IMR-90 (cell line): ENCODE measurements around the gene PPP2R5E. TPM values are rescaled to one million over a fixed set of nuclear protein-coding genes. Genes with fewer than 3 reads are reported as not detected.

Experiments
- ATAC-seq: fragments of 200-7000 bp; cut with Tn5 transposase; 2 replicates; pipeline ENCODE4 v1.9.1; 2020; ENCODE audit warnings: low read depth, mild to moderate bottlenecking, moderate library complexity
- BruUV-seq: library from RNA; stranded (reverse); fragments of 400-500 nt; replicated peaks from 2 replicates; lab custom pipeline; 2021; lab: Mats Ljungman, UMichigan
- CTCF ChIA-PET: fragments of 300-600 bp; formaldehyde crosslinking; extraction: SDS; loops from one replicate; lab custom pipeline; 2021; ENCODE audit warnings: antibody characterized with exemption; lab: Yijun Ruan, JAX
- POLR2A ChIA-PET: fragments of 300-600 bp; sonication (Branson Sonifier 250); formaldehyde crosslinking; loops from one replicate; lab custom pipeline; 2022; ENCODE audit warnings: antibody characterized with exemption; ENCODE audit not compliant: unreplicated experiment; lab: Charles Lee
- DNase-seq: peaks from one replicate; pipeline ENCODE4 v3.0.0; 2013
- H2AFZ ChIP-seq: replicated peaks from 2 replicates; pipeline ENCODE3; 2013; ENCODE audit warnings: low read length, mild to moderate bottlenecking; ENCODE audit not compliant: poor library complexity
- H2AK5ac ChIP-seq: 2 replicates; pipeline ENCODE4 v1.6.1; 2013; ENCODE audit warnings: low read depth, low read length, inconsistent platforms
- H2AK9ac ChIP-seq: replicated peaks from 2 replicates; pipeline ENCODE3; 2013; ENCODE audit warnings: mild to moderate bottlenecking, low read depth, low read length, moderate library complexity; ENCODE audit not compliant: poor library complexity
- H2BK120ac ChIP-seq: 2 replicates; pipeline ENCODE4 v1.6.1; 2013; ENCODE audit warnings: low read depth, low read length, inconsistent platforms
- H2BK15ac ChIP-seq: 3 replicates; pipeline ENCODE4 v1.6.1; 2013; ENCODE audit warnings: low read depth, low read length, inconsistent platforms
- H2BK20ac ChIP-seq: 2 replicates; pipeline ENCODE4 v1.6.1; 2013; ENCODE audit warnings: low read depth, mild to moderate bottlenecking, inconsistent platforms, low read length, moderate library complexity
- H2BK5ac ChIP-seq: 2 replicates; pipeline ENCODE4 v1.6.1; 2013; ENCODE audit warnings: mild to moderate bottlenecking, low read depth, low read length, inconsistent platforms; ENCODE audit not compliant: poor library complexity, severe bottlenecking
- H3K14ac ChIP-seq: replicated peaks from 2 replicates; pipeline ENCODE4 v1.6.1; 2013; ENCODE audit warnings: low read depth, low read length, inconsistent platforms
- H3K18ac ChIP-seq: 2 replicates; pipeline ENCODE4 v1.6.1; 2013; ENCODE audit warnings: low read depth, low read length, control low read depth
- H3K23ac ChIP-seq: 2 replicates; pipeline ENCODE4 v1.6.1; 2013; ENCODE audit warnings: low read depth, low read length, inconsistent platforms
- H3K27ac ChIP-seq: 2 replicates; pipeline ENCODE4 v1.5.1; 2013; ENCODE audit warnings: mild to moderate bottlenecking, control low read depth, low read length; ENCODE audit not compliant: insufficient read depth
- H3K27me3 ChIP-seq: 2 replicates; pipeline ENCODE4 v1.6.1; 2013; ENCODE audit warnings: low read length; ENCODE audit not compliant: control insufficient read depth, insufficient read depth
- H3K36me3 ChIP-seq: 2 replicates; pipeline ENCODE4 v1.6.1; 2013; ENCODE audit warnings: low read length, mixed read lengths; ENCODE audit not compliant: control insufficient read depth, insufficient read depth
- H3K4ac ChIP-seq: 2 replicates; pipeline ENCODE4 v1.6.1; 2013; ENCODE audit warnings: low read depth, low read length, inconsistent platforms
- H3K4me1 ChIP-seq: 2 replicates; pipeline ENCODE4 v1.6.1; 2013; ENCODE audit warnings: low read length, mixed read lengths; ENCODE audit not compliant: control insufficient read depth, insufficient read depth
- H3K4me2 ChIP-seq: 2 replicates; pipeline ENCODE4 v1.6.1; 2013; ENCODE audit warnings: low read depth, mild to moderate bottlenecking, control low read depth, low read length, moderate library complexity
- H3K4me3 ChIP-seq: 2 replicates; pipeline ENCODE4 v1.5.1; 2013; ENCODE audit warnings: low read depth, mild to moderate bottlenecking, control low read depth, low read length, moderate library complexity; ENCODE audit not compliant: insufficient read depth
- H3K56ac ChIP-seq: 2 replicates; pipeline ENCODE4 v1.6.1; 2013; ENCODE audit warnings: low read length, inconsistent platforms; ENCODE audit not compliant: insufficient read depth; ENCODE audit errors: extremely low read depth
- H3K79me1 ChIP-seq, 2 experiments: 2 replicates each; pipeline ENCODE4 v1.6.1; 2013; ENCODE audit warnings: low read length in 2 of 2, inconsistent platforms in 1 of 2, low read depth in 1 of 2
- H3K9ac ChIP-seq: 2 replicates; pipeline ENCODE4 v1.6.1; 2013; ENCODE audit warnings: low read depth, low read length, control low read depth
- H3K9me1 ChIP-seq: 2 replicates; pipeline ENCODE4 v1.6.1; 2013; ENCODE audit warnings: low read length, inconsistent platforms; ENCODE audit not compliant: insufficient read depth
- H3K9me3 ChIP-seq: 2 replicates; pipeline ENCODE4 v1.6.1; 2013; ENCODE audit warnings: low read length; ENCODE audit not compliant: control insufficient read depth, insufficient read depth
- H4K20me1 ChIP-seq: 2 replicates; pipeline ENCODE4 v1.6.1; 2013; ENCODE audit warnings: low read length, inconsistent platforms; ENCODE audit not compliant: insufficient read depth
- H4K5ac ChIP-seq: 2 replicates; pipeline ENCODE4 v1.6.1; 2013; ENCODE audit warnings: mild to moderate bottlenecking, low read depth, low read length, control low read depth
- H4K8ac ChIP-seq, 2 experiments: 2 replicates each; pipeline ENCODE4 v1.6.1; 2013; ENCODE audit warnings: low read depth in 2 of 2, low read length in 2 of 2, control low read depth in 1 of 2, inconsistent platforms in 1 of 2
- H4K91ac ChIP-seq: 2 replicates; pipeline ENCODE4 v1.6.1; 2013; ENCODE audit warnings: low read depth, low read length, inconsistent platforms; ENCODE audit not compliant: insufficient read depth
- BHLHE40 ChIP-seq: fragments of 150-350 bp; IDR thresholded peaks from 2 replicates; pipeline ENCODE4 v1.6.1; 2016; ENCODE audit warnings: mild to moderate bottlenecking, low read depth, low read length
- CHD1 ChIP-seq: IDR thresholded peaks from 2 replicates; pipeline ENCODE4 v1.6.1; 2012; ENCODE audit warnings: low read depth, low read length, improper control_type of control experiment
- CTCF ChIP-seq: conservative IDR thresholded peaks from 2 replicates; pipeline ENCODE4 v1.5.1; 2012; ENCODE audit warnings: mild to moderate bottlenecking, low read depth, low read length, improper control_type of control experiment
- FOS ChIP-seq: fragments of 150-350 bp; IDR thresholded peaks from 2 replicates; pipeline ENCODE4 v1.6.1; 2016; ENCODE audit warnings: low read depth, low read length
- MAFK ChIP-seq: IDR thresholded peaks from 2 replicates; pipeline ENCODE4 v1.6.1; 2012; ENCODE audit warnings: low read depth, low read length, improper control_type of control experiment
- MAZ ChIP-seq: IDR thresholded peaks from 2 replicates; pipeline ENCODE4 v1.6.1; 2012; ENCODE audit warnings: low read depth, mild to moderate bottlenecking, low read length, improper control_type of control experiment, moderate library complexity, borderline replicate concordance
- MXI1 ChIP-seq: IDR thresholded peaks from 2 replicates; pipeline ENCODE4 v1.6.1; 2012; ENCODE audit warnings: low read depth, mild to moderate bottlenecking, low read length, moderate library complexity, borderline replicate concordance
- NFE2L2 ChIP-seq: fragments of 150-350 bp; IDR thresholded peaks from 2 replicates; pipeline ENCODE4 v1.6.1; 2016; ENCODE audit warnings: low read depth, mild to moderate bottlenecking, low read length
- RAD21 ChIP-seq: IDR thresholded peaks from 2 replicates; pipeline ENCODE4 v1.6.1; 2012; ENCODE audit warnings: low read length, improper control_type of control experiment
- RCOR1 ChIP-seq: IDR thresholded peaks from 2 replicates; pipeline ENCODE4 v1.6.1; 2012; ENCODE audit warnings: mild to moderate bottlenecking, low read length, improper control_type of control experiment; ENCODE audit not compliant: insufficient replicate concordance
- RFX5 ChIP-seq: IDR thresholded peaks from 2 replicates; pipeline ENCODE4 v1.8.0; 2012; ENCODE audit warnings: low read depth, mild to moderate bottlenecking, low read length, moderate library complexity
- SMC3 ChIP-seq: fragments of 150-350 bp; IDR thresholded peaks from 2 replicates; pipeline ENCODE4 v1.6.1; 2016; ENCODE audit warnings: low read depth, mild to moderate bottlenecking, antibody characterized with exemption, low read length, moderate library complexity
- dilution Hi-C: fragments of 300-500 bp; cut with HindIII; formaldehyde crosslinking; loops from one replicate; pipeline ENCODE4 v1.14.3; 2018; ENCODE audit warnings: low sequenced_read_pairs; ENCODE audit not compliant: unreplicated experiment
- in situ Hi-C: fragments of 300-500 bp; cut with MboI; formaldehyde crosslinking; loops from 3 replicates; pipeline ENCODE4 v1.14.3; 2019; ENCODE audit warnings: low sequenced_read_pairs, inconsistent platforms, mixed read lengths
- intact Hi-C: fragments of 100-400 bp; cut with micrococcal nuclease; formaldehyde crosslinking; loops from 2 replicates; pipeline ENCODE4 v1.10.0; 2022
- polyA plus RNA-seq, 3 experiments: library from polyadenylated mRNA; depleted of rRNA; stranded (reverse); fragments of >200 nt; gene quantifications; 2 replicates each; pipeline ENCODE4 v1.2.3, GENCODE V29; 2012; ENCODE audit warnings: low replicate concordance in 1 of 3
- total RNA-seq: library from RNA; depleted of rRNA; stranded (reverse); fragments of >200 nt; gene quantifications from 2 replicates; pipeline ENCODE4 v1.2.3, GENCODE V29; 2012

The PPP2R5E gene
- total and polyA plus RNA-seq, 2 of the 4 experiments (the other 2 are of a cell fraction) = 9.7 to 12.2 TPM

GRCh38 chr14:63405715-63406114, 137.5 kb downstream of the PPP2R5E start:
- CTCF ChIA-PET = no interaction called here

More at GRCh38 chr14:63405715-63406114, 137.5 kb downstream of the PPP2R5E start:
- Histone ChIP-seq H2AK5ac (no peak overlapping the region), H3K4me3 (no peak overlapping the region), H3K36me3 (peaks cover 11% of the 10 kb centered on the region; the same call in 1 of the 2 replicates), H4K8ac (no peak overlapping the region), H3K27ac (no peak overlapping the region), H3K9me3 (no peaks in the 10 kb centered on the region), H3K18ac (no peak overlapping the region), H3K79me1 (peaks cover 16 to 39% of the 10 kb centered on the region in 2 experiments; a peak in 3 of 4 replicates), H3K9me1 (no peaks in the 10 kb centered on the region), H2AFZ (no peak overlapping the region), H3K56ac (no peak overlapping the region), H3K9ac (no peak overlapping the region), H2BK5ac (no peak overlapping the region), H3K27me3 (no peaks in the 10 kb centered on the region), H4K5ac (no peak overlapping the region), H2BK120ac (no peak overlapping the region), H3K4me2 (no peak overlapping the region), H3K4ac (no peak overlapping the region), H3K14ac (no peak overlapping the region), H4K20me1 (peaks cover 3% of the 10 kb centered on the region; the same call in 1 of the 2 replicates), H2AK9ac (no peak overlapping the region), H4K91ac (no peak overlapping the region), H3K23ac (no peak overlapping the region), H2BK20ac (no peak overlapping the region), H3K4me1 (no peaks in the 10 kb centered on the region), H2BK15ac (no peak overlapping the region)
- POLR2A ChIA-PET = no interaction called here
- DNase-seq = no peak
- TF ChIP-seq MAFK (no peak), NFE2L2 (no peak), MXI1 (no peak), RCOR1 (no peak), CTCF (no peak), CHD1 (no peak), MAZ (no peak), BHLHE40 (no peak), SMC3 (no peak), FOS (no peak), RAD21 (no peak), RFX5 (no peak)
- intact Hi-C loops = no loop called here
- no TSS peak for BruUV-seq
- in situ Hi-C loops = no loop called here
- ATAC-seq = no peak
- dilution Hi-C loops = no loop called here
